Thyroid gland (tissue), 4 donors: Measurements from ENCODE around the gene FMNL3. TPM values are rescaled to one million over a fixed set of nuclear protein-coding genes. Genes with fewer than 3 reads are reported as not detected.
"Not testable (repeated sequence)": the region's sequence is repeated elsewhere in the genome, so short reads cannot be mapped to it uniquely, and the experiment has no call there.

Experiments used
- DNase-seq, 2 donors: peaks; one replicate each; pipeline ENCODE4 v3.0.0-alpha.2; 2019
- H3K27ac ChIP-seq, 3 donors: fragments of 200-600 bp; sonication (generic); 1 replicate in 2 of 3; 2 replicates in 1 of 3; pipeline ENCODE4 v1.5.1; 2016 to 2019; ENCODE audit warnings: mild to moderate bottlenecking in 1 of 3, moderate library complexity in 1 of 3
- H3K27me3 ChIP-seq: fragments of 200-600 bp; sonication (generic); one replicate; pipeline ENCODE4 v1.5.1; 2019
- H3K36me3 ChIP-seq, 2 donors: fragments of 200-600 bp; sonication (generic); one replicate each; pipeline ENCODE4 v1.5.1; 2016 to 2019
- H3K4me1 ChIP-seq, 2 donors: fragments of 200-600 bp; sonication (generic); one replicate each; pipeline ENCODE4 v1.5.1; 2017 to 2019
- H3K4me3 ChIP-seq, 3 donors: fragments of 200-600 bp; sonication (generic); replicated peaks in 1 of 3; 1 replicate in 2 of 3; 2 replicates in 1 of 3; pipeline ENCODE4 v1.5.1; 2016; ENCODE audit warnings: mild to moderate bottlenecking in 1 of 3
- H3K9me3 ChIP-seq: fragments of 200-600 bp; sonication (generic); one replicate; pipeline ENCODE4 v1.5.1; 2017
- POLR2A ChIP-seq, 2 donors: fragments of 450-650 bp; IDR thresholded peaks; one replicate each; pipeline ENCODE4 v1.6.1; 2017; ENCODE audit warnings: antibody characterized with exemption in 2 of 2, mild to moderate bottlenecking in 2 of 2, moderate library complexity in 1 of 2
- WGBS, 2 donors: methylation state at CpG; one replicate each; pipeline ENCODE4 v1.1.5; 2017; 5-methylcytosine and 5-hydroxymethylcytosine counted together
- intact Hi-C: fragments of 100-400 bp; cut with DNase I; formaldehyde crosslinking; loops from one replicate; pipeline ENCODE4 v1.15.1; 2023
- total RNA-seq, 4 donors: library from RNA; depleted of rRNA; stranded (reverse); fragments of >200 nt; gene quantifications; one replicate each; pipeline ENCODE4 v1.2.3, GENCODE V29; 2016
- TF ChIP-seq, protein P1 (sequence below), 6 experiments: fragments of 200-600 bp in 3 of 6; fragments of 450-650 bp in 3 of 6; sonication (generic) in 3 of 6; IDR thresholded peaks; one replicate each; pipeline ENCODE4 v1.5.1; 2016 to 2019; ENCODE audit warnings: antibody characterized with exemption in 6 of 6, mild to moderate bottlenecking in 2 of 6, inconsistent platforms in 1 of 6, moderate library complexity in 1 of 6

The FMNL3 gene
- total RNA-seq, 4 donors from 2014 or later: 30.9 to 41.8 (median 35.1) TPM

DNA sequence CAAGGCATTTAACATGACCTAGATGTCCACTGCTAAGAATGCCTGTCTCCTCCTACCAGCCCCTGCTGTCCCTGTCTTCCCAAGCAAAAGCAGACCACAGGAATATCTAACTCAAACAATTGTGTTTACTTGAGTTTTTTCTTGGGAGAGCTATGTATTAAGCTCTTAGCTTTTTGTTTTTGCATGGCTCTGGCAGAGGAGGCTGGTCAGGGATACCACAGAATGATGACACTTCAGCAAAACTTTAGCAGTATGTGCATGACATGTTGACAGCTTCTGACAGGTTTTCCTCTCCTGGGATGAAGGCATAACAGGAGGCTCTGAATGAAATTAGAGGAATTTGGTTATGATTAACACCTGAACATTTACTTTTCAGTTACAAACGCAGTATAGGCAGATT lies 41.1 kb upstream of the FMNL3 start:
- DNase-seq: no peak
- Histone ChIP-seq H3K4me1 (peaks cover 53 to 54% of the 10 kb centered on the region in 2 donors), H3K27me3 (no peaks in the 10 kb centered on the region), H3K27ac (peak overlapping the region in 2 of 3 donors; percentile 46 to 57), H3K9me3 (no peaks in the 10 kb centered on the region), H3K4me3 (no peak overlapping the region), H3K36me3 (peaks cover 7 to 10% of the 10 kb centered on the region in 2 donors)
- 40 to 48% methylated on average over 1 of the region's 1 CpG for WGBS, 2 donors
- TF ChIP-seq, protein P1, sequence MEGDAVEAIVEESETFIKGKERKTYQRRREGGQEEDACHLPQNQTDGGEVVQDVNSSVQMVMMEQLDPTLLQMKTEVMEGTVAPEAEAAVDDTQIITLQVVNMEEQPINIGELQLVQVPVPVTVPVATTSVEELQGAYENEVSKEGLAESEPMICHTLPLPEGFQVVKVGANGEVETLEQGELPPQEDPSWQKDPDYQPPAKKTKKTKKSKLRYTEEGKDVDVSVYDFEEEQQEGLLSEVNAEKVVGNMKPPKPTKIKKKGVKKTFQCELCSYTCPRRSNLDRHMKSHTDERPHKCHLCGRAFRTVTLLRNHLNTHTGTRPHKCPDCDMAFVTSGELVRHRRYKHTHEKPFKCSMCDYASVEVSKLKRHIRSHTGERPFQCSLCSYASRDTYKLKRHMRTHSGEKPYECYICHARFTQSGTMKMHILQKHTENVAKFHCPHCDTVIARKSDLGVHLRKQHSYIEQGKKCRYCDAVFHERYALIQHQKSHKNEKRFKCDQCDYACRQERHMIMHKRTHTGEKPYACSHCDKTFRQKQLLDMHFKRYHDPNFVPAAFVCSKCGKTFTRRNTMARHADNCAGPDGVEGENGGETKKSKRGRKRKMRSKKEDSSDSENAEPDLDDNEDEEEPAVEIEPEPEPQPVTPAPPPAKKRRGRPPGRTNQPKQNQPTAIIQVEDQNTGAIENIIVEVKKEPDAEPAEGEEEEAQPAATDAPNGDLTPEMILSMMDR (IDR thresholded peaks at IDR 0.05): no peak
- no peak for TF ChIP-seq POLR2A (IDR thresholded peaks at IDR 0.05)
- intact Hi-C loops: no loop called here

DNA sequence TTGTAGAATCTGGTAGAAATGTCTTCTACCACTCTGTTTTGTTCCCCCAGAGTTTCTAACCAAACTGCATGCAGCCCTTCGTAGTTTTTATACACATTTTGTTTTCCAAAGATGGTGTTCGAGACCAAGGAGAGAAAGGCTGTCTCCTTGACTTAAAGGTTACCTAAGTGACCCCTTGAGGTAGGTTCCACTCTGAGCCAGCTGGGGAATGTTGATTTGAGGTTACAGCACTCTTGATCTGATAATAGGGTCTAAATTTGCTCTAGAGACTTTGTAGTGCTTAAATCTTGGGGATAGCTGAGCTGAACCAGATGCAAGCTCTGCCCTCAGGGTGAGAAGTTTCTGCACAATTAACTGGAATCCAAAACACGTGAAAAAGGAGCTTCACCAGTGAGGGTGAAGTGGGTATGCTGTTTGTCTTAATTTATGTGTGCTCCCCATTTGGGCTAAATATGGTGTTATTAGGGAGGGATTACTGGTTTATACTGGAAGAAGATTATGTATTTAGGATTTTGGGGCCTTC lies 37.2 kb upstream of the FMNL3 start:
- 60 to 77% methylated on average over 3 of the region's 3 CpGs for WGBS, 2 donors
- peaks cover 39 to 47% of the 10 kb centered on the region in 2 donors for H3K4me1 ChIP-seq

DNA sequence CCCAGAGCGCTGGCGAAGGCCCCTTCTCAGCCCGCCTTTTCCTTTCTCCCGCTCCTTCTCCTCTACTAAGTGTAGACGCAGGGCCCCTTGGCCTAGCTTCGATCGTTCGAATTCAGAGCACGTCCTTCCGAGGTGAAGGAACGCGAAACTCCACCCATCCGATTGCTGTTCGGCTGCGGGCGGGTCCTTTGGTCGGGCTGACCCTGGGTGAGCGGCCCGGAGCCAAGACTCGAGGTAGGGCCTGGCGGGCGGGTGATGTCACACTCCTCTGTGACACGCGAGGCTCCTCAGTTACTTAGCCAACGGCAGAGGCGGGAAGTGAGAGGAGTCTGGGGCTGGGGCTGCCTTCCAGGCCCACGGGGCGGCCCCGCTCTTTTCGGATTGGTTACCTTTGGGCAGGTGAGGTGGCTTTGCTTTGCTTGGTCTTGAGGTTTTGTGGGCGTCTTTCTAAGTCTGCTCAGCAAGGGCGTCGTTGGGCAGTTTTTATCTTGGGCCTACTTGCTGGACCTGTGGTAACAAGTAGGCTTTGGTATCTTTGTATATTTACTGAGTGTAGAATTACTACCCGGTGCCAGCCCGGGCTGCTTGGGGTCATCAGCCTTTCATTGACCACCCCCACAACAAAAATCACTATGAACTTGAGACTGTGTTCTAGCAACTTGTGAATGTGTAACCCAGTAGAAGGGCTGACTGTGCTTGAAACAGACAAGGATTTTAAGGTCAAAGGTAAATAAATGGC lies 34.8 kb upstream of the FMNL3 start:
- peak; percentile 93 to 96 for DNase-seq
- no peaks in the 10 kb centered on the region for H3K9me3 ChIP-seq
- intact Hi-C loops: no loop called here

More for the DNA sequence above, 37.2 kb upstream of the FMNL3 start:
- no peak for DNase-seq
- Histone ChIP-seq H3K27ac (no peak overlapping the region), H3K36me3 (no peaks in the 10 kb centered on the region), H3K9me3 (no peaks in the 10 kb centered on the region), H3K4me3 (no peak overlapping the region), H3K27me3 (no peaks in the 10 kb centered on the region)
- TF ChIP-seq POLR2A (IDR thresholded peaks at IDR 0.05): no peak
- TF ChIP-seq, protein P1 (IDR thresholded peaks at IDR 0.05): no peak
- intact Hi-C loops: no loop called here

DNA sequence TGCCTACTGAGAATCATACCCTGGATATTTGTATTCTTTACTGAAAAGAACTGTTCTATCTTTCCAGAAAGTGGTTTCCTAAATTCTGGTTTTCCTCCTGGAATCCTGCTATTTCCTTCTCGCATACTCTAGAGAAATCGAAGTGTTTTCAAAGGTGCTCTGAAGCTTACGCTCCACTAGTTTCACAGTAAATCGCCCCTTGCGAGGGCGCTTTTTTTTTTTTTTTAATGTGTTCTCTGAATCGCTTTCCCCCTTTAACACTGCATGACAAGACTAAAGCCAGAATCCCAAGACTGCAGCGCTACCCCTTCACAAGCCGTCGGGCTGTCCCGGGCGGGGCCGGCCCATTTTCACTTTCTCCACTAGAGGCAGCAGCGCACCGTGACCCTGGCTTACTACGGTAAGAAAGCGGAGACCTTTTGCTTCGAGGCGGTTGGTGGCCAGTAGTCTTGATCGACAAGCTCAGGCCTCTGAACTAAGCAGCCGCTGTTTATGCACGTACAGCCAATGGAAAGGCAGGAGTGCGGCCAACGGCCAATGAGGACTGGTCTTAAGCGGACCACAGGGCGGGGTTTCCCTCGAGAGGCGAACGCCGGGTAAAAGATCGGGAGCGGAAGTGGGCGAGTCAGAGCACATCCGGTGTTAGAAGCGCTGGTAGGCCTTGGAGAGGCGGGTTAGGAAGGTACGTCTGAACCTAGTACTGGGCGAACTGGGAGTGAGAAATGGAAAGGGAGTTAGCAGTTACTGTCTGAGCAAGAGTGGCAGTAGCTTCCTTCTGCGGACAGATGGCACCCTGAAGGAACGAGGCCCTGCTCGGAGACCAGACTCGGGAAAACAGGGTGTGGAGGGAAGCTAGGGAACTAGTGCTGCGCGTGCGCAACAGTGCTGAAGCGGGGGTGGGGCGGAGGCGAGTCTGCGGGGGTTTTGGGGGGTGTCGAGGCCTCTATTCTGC lies 34.0 kb upstream of the FMNL3 start, which contains the start of gene TMBIM6:
TSS of gene TMBIM6 (plus strand) at position 628 of the 952 bp plus-strand sequence. CDS start 10,937 bp downstream, outside the sequence.
- Histone ChIP-seq H3K27me3 (no peaks in the 10 kb centered on the region), H3K27ac (peak within 1 kb of the TSS; percentile 94 to 97 (median 97)), H3K4me3 (peak within 1 kb of the TSS; percentile 58 to 71 (median 63)), H3K36me3 (no peaks in the 10 kb centered on the region), H3K4me1 (peaks cover 24 to 31% of the 10 kb centered on the region in 2 donors), H3K9me3 (no peaks in the 10 kb centered on the region)
- TF ChIP-seq, protein P1 (IDR thresholded peaks at IDR 0.05): peak; percentile 87 to 96 (median 94)
- TF ChIP-seq POLR2A (IDR thresholded peaks at IDR 0.05): peak; percentile 97
- 2 to 3% methylated on average over 41 to 45 of the region's 50 CpGs for WGBS, 2 donors
- peak; percentile 100 for DNase-seq
- intact Hi-C loops: no loop called here

More for the DNA sequence above, 34.8 kb upstream of the FMNL3 start:
- no peak for TF ChIP-seq POLR2A (IDR thresholded peaks at IDR 0.05)
- TF ChIP-seq, protein P1 (IDR thresholded peaks at IDR 0.05): no peak
- no peaks in the 10 kb centered on the region for H3K36me3 ChIP-seq
- peaks cover 31 to 33% of the 10 kb centered on the region in 2 donors for H3K4me1 ChIP-seq
- WGBS, 2 donors: 0 to 1% methylated on average over 27 to 33 of the region's 35 CpGs
- H3K27ac ChIP-seq: peak overlapping the region; percentile 94 to 97 (median 97)
- peak overlapping the region; percentile 58 to 71 (median 63) for H3K4me3 ChIP-seq
- H3K27me3 ChIP-seq: no peaks in the 10 kb centered on the region

DNA sequence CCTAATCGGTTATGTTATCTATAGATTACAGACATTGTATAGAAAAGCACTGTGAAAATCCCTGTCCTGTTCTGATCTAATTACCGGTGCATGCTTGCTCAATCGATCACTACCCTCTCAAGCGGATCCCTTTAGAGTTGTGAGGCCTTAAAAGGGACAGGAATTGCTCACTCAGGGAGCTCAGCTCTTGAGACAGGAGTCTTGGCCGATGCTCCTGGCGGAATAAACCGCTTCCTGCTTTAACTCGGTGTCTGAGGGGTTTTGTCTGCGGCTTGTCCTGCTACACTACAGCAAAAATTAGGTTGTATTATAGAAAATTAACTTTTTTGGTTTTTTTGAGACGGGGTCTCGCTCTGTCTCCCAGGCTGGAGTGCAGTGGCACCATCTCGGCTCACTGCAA lies 33.1 kb upstream of the FMNL3 start:
- H3K4me3 ChIP-seq, intact Hi-C loops, H3K9me3 ChIP-seq, DNase-seq, H3K36me3 ChIP-seq, H3K27me3 ChIP-seq: not testable (repeated sequence)
- 88 to 91% methylated on average over 12 of the region's 12 CpGs for WGBS, 2 donors
- Histone ChIP-seq H3K27ac (peak overlapping the region in 1 of 3 donors; percentile 88), H3K4me1 (peaks cover 23 to 29% of the 10 kb centered on the region in 2 donors)

DNA sequence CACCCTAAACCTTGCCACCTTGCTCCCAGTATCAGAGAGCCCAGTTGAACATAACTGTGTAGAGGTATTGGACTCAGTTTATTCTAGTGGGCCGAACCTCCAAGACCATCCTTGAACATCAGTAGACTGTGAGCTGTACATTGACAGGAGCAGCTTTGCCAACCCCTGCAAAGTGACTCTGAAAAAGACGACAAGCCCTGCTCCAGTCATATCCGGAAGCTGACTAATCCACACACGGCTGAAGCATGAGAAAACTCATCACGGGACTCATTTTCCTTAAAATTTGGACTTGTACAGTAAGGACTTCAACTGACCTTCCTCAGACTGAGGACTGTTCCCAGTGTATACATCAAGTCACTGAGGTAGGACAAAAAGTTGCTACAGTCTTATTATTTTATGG lies 31.5 kb upstream of the FMNL3 start:
- 87 to 89% methylated on average over 4 to 5 of the region's 5 CpGs for WGBS, 2 donors

DNA sequence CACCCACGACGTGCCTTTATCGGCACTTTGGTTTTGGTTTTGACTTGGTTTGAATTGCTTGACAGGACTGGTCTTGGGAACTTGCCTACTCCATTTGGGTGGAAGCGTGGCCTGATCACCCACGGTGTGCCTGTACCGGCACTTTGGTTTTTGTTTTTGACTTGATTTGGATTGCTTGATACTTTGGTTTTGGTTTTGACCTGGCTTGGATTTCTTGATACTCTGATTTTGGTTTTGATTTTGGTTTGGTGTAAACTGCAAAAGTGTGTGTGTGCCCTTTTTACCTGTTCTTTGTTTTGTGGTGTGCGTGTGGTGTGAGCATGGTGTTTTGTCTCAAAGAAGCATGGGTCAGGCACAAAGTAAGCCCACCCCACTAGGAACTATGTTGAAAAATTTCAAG lies 27.7 kb upstream of the FMNL3 start:
- DNase-seq, H3K27ac ChIP-seq, H3K9me3 ChIP-seq, H3K36me3 ChIP-seq, H3K27me3 ChIP-seq, H3K4me1 ChIP-seq, H3K4me3 ChIP-seq, intact Hi-C loops: not testable (repeated sequence)
- WGBS, 2 donors: 93 to 98% methylated on average over 7 of the region's 7 CpGs

More for the DNA sequence above, 31.5 kb upstream of the FMNL3 start:
- H3K4me3 ChIP-seq, H3K27me3 ChIP-seq, H3K9me3 ChIP-seq, H3K36me3 ChIP-seq, intact Hi-C loops, H3K27ac ChIP-seq, DNase-seq: not testable (repeated sequence)
- peaks cover 15 to 17% of the 10 kb centered on the region in 2 donors for H3K4me1 ChIP-seq
